Gastrocnemius medialis (tissue), 4 donors: ENCODE results near the gene VPS26C.

Experiments used
- POLR2A ChIP-seq, 2 donors: fragments of 450-650 bp; IDR thresholded peaks; one replicate each; pipeline ENCODE4 v1.6.1; 2017; ENCODE audit warnings: antibody characterized with exemption in 2 of 2, mild to moderate bottlenecking in 2 of 2, moderate library complexity in 2 of 2
- TF ChIP-seq, protein P1 (sequence below), 5 experiments: fragments of 450-650 bp in 3 of 5; fragments of 200-600 bp in 2 of 5; sonication (generic) in 2 of 5; IDR thresholded peaks in 4 of 5; conservative IDR thresholded peaks in 1 of 5; 1 replicate in 4 of 5; 2 replicates in 1 of 5; pipeline ENCODE4 v1.5.1; 2016 to 2019; ENCODE audit warnings: antibody characterized with exemption in 5 of 5, mild to moderate bottlenecking in 3 of 5, moderate library complexity in 3 of 5

DNA sequence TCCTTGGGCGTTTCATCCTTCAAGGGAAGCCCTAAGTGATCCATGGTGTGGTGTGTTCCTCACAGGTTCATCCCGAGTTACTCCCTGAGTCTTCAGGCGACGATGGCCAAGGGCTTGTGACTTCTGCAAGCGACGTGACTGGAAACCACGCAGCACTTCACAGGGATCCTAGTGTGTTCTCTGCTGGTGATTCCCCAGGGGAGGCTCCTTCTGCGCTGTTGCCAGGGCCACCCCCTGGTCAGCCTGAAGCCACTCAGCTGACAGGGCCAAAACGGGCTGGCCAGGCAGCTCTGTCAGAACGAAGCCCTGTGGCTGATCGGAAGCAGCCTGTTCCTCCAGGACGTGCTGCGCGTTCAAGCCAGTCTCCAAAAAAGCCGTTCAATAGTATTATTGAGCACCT lies 71.5 kb downstream of the VPS26C start:
- TF ChIP-seq, protein P1, sequence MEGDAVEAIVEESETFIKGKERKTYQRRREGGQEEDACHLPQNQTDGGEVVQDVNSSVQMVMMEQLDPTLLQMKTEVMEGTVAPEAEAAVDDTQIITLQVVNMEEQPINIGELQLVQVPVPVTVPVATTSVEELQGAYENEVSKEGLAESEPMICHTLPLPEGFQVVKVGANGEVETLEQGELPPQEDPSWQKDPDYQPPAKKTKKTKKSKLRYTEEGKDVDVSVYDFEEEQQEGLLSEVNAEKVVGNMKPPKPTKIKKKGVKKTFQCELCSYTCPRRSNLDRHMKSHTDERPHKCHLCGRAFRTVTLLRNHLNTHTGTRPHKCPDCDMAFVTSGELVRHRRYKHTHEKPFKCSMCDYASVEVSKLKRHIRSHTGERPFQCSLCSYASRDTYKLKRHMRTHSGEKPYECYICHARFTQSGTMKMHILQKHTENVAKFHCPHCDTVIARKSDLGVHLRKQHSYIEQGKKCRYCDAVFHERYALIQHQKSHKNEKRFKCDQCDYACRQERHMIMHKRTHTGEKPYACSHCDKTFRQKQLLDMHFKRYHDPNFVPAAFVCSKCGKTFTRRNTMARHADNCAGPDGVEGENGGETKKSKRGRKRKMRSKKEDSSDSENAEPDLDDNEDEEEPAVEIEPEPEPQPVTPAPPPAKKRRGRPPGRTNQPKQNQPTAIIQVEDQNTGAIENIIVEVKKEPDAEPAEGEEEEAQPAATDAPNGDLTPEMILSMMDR (IDR thresholded peaks at IDR 0.05 in 4 of 5, conservative IDR thresholded peaks at IDR 0.05 in 1 of 5) = no peak
- TF ChIP-seq POLR2A (IDR thresholded peaks at IDR 0.05) = no peak
